ENCODE measurements around the gene FAM184B. TPM values are rescaled to one million over a fixed set of nuclear protein-coding genes. Genes with fewer than 3 reads are reported as not detected.

The FAM184B gene
- total RNA-seq, 1 donor from 2014 or later = not detected

DNA sequence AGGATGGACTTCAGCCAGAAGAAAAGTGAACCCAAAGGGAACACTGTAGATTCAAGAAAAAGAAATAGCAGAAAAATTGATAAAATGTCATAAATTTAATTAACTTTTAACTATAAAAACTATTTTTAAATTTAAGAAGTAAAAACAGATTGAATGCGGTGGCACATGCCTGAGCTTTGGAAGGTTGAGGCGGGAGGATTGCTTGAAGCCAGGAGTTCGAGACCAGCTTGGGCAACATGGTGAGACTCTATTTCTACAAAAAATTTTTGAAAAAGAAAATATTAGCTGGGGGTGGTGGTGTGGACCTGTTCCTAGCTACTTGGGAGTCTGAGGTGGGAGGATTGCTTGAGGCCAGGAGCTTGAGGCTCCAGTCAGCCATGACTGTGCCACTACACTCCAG, 3.0 kb downstream of the FAM184B start:
- DNase-seq (ENCODE audit: low spot score) = no peak

DNA sequence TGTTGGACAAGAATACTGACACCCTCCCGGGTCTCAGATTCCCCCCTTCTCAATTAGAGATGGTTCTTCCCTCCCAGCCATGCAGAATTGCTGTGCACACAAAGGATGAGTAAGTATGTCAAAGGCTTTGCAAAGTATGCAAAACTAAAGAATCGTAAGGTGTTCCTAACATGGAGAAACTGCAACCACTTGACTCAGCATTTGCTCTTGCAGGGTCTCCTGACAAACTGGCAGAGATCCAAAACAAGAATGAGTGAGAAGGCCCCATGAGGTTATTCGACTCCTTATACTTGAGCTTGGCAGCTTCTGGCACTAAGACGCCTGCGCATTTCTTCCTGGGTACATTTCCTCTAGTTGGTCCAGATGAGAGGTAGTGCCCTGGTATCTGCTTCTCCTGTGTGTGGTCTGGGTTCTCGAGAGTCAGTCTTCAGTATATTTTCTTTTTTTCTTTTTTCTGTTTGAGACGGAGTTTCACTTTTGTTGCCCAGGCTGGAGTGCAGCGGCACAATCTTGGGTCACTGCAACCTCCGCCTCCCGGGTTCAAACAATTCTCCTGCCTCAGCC, 8.2 kb downstream of the FAM184B start:
- no peak for DNase-seq (ENCODE audit: low spot score)

DNA sequence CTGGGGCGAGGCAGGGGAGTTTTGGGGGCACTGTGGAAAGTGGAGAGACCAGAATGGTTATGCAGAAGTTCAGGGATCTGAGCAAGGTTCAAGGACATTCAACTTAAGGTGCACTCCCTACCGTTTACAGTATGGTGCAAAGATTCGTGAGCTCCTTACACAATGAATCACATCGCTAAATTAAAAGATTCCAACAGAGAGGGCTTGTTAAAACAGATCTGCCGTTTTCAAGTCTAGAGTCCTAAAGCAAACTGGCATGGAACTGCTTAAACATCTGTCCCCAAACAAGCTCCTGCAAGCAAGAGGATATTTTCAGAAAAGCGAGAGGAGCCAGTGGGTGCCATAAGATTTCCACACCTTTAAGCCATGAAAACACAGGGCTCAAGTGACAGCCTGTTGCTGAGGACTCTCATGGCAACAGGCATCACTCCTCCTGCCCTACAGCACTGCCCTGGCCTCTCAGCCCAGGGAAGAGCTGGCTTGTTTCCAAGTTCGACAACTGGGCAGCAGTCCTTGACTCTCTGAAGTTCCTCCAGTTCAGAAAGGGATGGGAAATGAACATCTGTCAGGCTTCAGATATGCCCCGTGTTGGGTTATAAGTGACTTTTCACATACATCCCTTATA, 10.0 kb downstream of the FAM184B start:
- DNase-seq (ENCODE audit: low spot score) = no peak

DNA sequence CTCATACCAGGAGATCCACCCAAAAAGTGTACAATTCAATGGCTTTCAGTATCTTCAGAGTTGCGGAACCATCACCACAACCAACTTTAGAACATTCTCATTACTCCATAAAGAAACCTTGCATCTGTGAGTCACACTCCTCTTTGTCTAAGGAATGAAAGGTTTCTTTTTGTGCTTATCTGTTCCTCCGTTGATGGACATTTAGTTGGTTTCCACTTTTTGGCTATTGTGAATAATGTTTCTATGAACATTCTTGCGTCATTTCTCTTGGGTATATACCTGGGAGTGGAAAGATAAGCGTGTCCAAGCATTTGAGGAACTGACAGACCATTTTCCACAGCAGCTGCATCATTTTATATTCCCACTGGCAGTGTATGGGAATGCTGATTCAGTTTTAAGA, 10.6 kb downstream of the FAM184B start:
- DNase-seq (ENCODE audit: low spot score) = no peak

DNA sequence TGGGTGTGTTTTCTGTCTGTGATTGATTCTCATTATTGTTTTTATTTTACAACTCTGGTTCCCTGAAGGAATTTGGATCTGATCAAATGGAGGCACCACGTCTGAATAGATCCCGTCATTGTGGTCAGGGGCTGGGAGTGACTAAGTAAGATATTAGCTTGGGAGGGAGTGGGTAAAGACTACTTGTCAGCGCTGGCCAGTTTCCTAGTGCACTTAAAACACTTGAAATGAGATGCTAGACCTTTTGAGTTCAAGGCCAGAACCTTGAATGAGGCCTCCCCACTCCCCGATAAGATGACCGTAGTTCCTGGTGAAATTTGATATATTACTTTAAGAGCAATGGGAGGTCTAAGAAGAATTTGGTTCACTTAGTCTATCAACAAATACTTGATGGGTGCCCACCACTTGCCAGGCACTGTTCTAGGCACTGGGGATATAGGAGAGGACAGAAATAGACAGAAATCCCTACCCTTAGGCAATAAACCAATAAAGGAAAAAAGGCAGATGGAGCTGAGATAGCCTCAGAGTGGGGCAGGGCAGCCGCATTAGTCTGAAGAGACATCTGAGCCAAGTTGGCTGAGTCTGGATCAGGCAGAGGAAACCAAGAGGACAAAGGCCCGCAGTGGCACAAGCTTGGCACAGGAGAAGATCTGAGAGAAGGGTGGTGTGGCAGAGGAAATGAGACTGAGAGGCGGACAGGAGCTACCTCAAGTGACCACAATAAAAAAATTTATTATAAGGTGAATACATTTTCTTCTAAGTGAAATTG, 11.8 kb downstream of the FAM184B start:
- no peak for DNase-seq (ENCODE audit: low spot score)

DNA sequence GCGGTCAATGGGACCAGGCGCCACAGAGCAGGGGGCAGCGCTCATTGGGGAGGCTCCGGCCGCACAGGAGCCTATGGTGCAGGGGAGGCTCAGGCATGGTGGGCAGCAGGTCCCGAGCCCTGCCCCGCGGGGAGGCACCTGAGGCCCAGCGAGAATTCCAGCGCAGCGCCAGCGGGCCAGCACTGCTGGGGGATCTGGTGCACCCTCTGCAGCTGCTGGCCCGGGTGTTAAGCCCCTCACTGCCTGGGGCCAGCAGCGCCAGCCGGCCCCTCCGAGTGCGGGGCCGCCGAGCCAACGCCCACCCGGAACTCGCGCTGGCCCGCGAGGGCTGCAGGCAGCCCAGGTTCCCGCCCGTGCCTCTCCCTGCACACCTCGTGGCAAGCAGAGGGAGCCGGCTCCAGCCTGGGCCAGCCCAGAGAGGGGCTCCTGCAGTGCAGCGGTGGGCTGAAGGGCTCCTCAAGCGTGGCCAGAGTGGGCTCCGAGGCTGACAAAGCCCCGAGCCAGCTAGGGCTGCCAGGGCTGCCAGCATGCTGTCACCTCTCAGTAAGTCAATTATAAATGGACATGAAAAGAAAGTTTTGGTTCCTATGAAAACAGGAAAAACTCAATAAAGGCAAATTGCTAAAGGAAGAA, 14.5 kb downstream of the FAM184B start:
- DNase-seq (ENCODE audit: low spot score) = peak; percentile 67

DNA sequence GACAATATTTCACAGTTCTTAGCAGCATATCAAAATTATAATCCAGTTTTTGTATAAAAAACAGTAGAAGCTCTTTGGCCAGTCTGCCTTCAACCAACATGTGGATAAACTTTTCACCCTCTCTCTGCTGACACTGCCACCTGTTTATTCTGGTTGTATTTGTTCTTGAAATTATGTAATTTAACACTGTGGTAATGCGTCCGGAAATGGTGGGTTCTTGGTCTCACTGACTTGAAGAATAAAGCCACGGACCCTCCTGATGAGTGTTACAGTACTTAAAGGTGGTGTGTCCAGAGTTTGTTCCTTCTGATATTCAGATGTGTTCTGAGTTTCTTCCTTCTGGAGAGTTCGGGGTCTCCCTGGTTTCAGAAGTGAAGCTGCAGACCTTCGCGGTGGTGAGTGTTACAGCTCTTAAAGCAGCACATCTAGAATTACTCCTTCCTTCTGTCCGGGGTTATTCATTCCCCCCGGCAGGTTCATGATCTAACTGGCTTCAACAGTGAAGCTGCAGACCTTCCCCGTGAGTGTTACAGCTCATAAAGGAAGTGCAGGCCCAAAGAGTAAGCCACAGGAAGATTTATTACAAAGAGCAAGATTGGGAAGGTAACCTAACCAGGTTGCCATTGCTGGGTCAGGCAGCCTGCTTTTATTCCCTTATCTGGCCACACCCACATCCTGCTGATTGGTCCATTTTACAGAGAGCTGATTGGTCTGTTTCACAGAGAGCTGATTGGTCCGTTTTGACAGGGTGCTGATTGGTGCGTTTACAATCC, 15.7 kb downstream of the FAM184B start:
- no peak for DNase-seq (ENCODE audit: low spot score)

DNA sequence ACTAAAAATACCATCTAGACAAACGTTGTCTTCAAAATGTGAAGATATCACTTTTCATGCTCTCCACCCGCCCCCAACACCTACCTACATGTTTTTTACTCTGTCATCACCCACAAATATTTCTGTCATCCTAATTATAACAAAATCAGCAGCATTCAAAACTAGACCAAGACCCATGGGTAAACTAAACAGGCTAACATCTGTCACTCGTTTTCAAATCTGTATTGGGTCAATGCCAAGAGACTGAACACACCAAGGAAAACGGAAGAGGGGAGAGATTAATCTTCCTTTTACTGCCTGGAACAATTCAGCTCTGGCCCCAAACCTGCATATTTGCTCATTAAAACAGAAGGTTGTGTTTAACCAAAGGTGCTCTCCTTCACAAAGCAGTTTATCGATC, 17.5 kb downstream of the FAM184B start:
- no peak for DNase-seq (ENCODE audit: low spot score)

DNA sequence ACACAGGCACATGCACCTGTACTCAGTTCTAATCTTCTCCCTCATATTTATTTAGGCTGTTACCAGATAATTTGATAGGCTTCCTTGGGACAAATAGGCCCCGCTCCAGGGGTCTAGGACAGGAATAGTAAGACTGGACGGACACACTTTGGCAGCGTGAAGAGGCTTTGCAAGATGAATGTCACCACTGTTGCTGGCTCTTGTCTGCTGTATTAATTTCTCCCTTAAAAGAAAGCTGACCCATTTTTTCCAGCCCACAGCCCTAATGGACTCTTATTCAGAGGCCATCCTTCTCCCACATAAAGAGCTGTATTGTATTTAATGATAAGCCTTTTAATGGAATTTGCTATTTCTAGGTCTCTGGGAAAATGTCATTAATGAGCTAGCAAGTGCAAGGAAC, 18.0 kb downstream of the FAM184B start:
- DNase-seq (ENCODE audit: low spot score) = no peak

DNA sequence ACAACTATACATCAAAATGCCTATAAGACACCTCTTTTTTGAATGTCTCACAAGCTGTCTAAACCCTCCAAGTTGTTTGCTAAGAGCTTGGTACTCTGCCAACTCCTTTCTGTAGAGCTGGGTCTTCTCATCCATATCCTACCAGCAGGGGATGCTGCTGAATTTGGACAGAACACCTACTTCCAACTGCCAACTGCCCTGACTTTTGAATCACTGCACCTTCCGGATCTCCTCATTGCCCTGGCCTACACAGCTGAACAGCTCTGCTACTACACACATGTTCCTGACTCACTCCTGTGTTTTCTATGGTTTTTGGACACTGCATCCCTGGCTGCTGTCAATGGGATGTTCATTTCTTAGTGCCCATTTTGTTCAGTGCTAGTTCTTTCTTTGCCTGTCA, 18.7 kb downstream of the FAM184B start:
- no peak for DNase-seq (ENCODE audit: low spot score)

DNA sequence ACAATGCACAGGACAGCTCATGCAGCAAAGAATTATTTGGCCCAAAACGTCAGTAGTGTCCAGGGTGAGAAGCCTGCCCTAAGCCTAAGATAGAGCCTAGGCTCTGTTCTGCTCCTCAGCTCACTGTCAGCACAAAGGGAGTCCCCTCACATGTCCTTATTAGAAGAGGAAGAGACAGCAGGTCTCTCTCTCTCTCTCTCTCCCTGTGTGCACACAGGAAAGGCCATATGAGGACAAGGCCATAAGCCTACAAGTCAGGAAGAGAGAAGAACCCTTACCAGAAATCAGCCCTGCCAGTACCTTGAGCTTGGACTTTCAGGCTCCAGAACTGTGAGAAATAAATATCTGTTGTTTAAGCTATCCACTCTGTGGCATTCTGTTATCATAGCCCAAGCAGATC, 20.4 kb downstream of the FAM184B start:
- DNase-seq (ENCODE audit: low spot score) = no peak

DNA sequence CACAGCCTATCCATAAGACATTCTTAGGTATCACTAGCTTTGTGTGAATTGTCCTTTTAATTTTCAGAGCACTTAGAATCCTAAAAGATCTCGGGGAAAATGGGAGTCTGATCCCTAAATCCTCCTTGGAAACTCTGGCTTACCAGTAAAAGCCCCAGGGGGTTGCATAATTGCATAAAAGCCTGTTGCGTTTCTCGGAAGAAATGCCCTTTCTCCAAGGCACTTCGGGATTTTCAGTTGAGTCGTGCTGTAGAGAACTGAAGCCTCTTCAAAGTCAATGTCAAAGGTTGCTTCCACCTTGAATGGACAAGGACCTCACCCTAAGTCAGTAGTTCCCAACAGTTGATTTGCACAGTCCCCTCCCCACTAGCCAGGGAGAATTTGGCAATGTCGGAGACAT, 20.8 kb downstream of the FAM184B start:
- no peak for DNase-seq (ENCODE audit: low spot score)

DNA sequence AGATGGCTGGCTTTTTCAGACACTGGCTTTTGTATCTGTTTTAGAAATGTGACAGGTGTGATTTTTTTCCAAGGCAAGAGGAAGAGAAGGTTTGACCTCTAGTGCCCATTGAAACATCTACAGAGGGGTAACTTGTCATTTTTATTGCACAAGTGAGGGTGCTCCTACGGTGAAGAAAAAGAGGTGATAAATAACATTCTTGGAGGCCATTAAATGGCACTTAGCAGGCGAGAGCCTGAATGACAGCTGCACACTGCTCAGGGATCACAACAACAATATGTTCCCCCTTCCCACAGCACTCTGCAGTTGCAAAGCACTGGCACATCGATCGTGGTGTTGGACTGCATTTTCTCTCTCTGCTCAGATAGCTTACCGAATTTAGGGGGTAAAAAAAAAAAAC, 22.9 kb downstream of the FAM184B start:
- no peak for DNase-seq (ENCODE audit: low spot score)

DNA sequence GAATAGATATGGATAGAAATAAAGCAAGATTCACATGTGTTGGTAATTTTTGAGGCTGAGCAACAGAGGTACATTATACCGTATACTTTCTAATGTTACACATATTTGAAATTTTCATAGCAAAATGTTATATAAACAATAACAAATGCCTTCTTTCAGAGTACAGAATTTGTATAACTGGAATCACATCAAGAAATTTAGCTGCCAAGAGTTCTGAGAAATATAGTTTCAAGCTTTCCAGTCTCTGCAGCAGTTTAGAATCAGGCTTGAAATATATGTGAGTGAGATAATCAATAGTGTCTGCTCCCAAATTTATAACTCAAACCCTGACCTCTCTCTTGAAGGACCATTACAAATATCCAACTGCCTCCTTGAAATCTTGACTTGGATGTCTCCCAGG, 23.8 kb downstream of the FAM184B start:
- no peak for DNase-seq (ENCODE audit: low spot score)

DNA sequence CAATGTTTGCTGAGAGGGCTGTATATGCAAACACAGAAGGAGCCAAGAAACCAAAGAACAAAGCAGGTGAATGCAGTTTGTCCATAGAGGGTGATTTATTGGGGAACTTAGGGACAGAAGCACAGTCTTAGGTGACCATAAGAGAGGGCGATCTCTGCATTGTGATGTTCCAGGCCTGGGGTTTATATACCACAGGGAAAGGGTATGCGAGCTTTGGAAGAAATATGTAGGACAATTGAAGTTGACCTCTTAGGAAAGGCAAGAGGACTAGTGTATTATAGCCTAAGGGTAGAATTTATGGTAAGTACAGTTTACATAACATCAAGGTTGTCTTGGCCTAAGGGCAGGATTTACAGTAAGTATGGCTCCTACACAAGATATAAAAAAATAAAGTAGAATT, 27.8 kb downstream of the FAM184B start:
- no peak for DNase-seq (ENCODE audit: low spot score)

DNA sequence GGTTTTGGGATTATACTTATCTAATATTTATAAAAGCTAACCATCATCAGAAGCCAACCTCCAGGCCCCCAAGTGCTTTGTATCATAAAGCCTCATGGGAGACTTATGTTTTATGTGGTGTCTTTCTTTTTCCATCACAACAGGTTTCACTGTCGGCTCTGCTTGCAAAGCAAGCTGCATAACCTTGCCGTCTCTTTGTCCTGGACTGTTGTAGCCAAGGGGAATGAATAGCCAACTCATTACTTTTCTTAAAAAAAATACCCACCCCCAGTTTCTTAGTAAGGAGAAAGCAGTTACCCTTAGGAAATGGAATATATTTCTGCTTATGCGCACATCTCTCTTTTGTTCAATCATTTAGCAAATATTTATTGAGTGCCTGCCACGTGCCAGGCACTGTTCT, 40.7 kb downstream of the FAM184B start:
- DNase-seq (ENCODE audit: low spot score) = no peak

DNA sequence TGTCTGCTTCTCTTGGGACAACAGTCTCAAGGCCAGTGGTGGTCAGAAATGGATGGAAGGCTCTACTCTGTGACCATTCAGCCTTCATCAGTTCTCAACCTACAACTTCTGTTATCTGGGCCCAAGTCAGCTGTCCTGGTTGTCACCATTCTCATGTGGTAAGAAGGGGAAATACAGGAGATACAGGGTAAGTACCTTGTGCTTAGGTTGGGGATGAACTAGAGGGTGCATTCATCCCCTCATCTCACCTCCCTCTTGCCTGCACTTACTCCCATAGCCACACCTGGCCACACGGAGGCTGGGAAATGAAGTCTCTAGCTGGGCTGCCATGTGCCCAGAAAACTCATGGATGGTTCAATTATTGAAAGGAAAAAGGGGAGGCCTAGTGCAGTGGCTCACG, 44.9 kb downstream of the FAM184B start:
- DNase-seq (ENCODE audit: low spot score) = no peak

DNA sequence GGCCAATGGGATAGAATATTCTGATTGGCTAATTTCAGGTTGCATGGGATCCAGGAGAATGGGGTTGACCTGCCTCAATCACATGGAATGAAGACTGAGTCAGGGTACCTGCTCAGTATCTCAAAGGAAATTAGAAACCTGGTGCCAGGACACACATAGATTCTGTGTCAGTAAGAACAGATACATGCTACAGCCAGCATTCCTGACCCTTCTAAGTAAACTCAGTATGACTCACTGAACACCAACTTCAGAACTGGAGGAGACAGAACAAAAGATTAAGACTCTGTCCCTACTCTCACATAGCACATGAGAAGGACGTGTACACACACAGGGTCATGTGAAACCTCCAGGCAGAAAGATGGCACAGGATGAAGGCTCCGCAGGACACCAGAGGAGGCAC, 54.5 kb downstream of the FAM184B start:
- DNase-seq (ENCODE audit: low spot score) = no peak

DNA sequence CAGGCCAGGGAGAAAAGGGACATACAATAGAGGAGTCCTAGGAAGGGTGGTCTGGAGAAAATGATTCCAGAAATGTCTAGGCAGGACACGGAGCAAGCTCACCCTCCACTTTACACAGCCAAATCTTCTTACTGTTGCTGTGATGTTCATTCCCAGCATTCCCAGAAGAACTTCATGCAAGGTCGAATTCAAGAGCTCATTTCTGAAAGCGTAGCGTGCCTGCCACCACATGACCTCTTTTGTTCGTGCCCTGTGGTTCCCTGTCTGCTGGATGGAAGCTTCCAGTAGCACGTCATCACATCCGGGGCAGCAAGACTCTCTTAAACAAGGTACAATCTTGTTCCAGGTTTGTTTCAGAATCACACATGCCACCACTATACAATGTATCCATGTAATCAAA, 57.8 kb downstream of the FAM184B start:
- DNase-seq (ENCODE audit: low spot score) = no peak

DNA sequence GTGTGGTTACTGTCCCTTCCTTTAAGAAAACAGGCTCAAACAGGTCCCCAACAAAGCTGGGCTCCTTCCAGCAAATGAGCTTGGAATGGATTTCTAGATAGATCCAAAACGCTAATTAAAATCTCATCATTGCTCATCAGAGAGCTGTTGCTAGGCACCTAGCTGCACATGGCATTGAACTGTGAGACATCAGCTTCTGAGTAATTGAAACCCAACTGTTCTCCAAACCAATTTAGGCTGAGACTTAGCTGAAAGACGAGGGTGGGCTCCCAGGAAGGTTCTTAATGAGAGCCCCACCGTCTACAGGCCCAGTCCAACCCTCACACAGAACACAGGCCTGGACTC, 59.1 kb downstream of the FAM184B start:
- no peak for DNase-seq (ENCODE audit: low spot score)

DNA sequence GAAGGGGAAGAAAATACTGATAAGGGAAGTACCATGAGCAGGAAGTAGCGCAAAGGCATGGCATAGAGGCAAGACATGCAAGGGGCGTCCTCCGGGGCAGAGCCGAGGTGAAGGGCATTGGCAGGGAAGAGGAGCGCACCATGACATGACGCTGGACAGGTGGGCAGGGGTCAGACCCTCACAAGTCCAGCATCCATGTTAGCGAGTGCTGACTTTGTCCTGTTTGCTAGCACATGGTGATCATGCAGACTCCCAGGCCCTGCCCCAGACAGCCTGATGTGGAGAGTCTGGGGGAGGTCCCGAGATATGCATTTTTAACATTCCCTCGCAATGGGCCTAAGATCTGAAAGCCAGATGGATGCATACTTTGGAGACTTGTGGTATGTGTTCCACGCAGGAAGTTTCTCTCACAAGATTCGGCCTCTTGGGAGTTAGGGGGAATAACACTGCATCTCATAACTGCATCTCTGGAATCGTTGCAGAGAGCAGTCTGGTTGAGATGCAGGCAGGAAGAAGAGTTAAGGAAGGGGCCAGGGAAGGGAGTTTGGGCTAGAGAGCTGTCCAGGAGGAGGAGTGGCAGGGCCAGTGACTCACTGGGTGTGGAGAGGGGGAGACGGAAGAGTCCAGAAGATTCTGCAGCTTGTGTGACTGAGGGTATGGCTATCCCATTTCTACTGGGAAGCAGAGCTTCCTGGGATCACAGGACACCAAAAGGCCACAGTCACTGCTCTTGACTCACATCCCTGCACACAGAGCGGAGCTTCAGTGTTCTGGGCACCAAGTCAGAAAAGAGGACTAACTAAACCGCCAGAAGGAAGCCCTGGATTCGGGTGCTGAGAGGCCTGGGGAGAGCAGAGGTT, 59.7 kb downstream of the FAM184B start:
- no peak for DNase-seq (ENCODE audit: low spot score)

All from mesenteric fat pad (tissue), 1 donor.